ENCODE measurements around the gene ZNF474. TPM values are rescaled to one million over a fixed set of nuclear protein-coding genes. Genes with fewer than 3 reads are reported as not detected.

Gene ZNF474
- total and polyA plus RNA-seq, 2 of the 8 experiments (the other 6 are each of a cell fraction or from before 2014, with no cell fraction given): not detected

GRCh38 chr5:122144236-122144635 lies 14.9 kb downstream of the ZNF474 start:
- no peak for FAIRE-seq
- POLR2A ChIA-PET (ENCODE audit: partially characterized antibody): no interaction called here
- H4K5ac ChIP-seq (ENCODE audit: insufficient read length, low read depth, low read length): no peak overlapping the region
- DNase-seq (ENCODE audit: low read depth in 1 of 2, low spot score in 2 of 2): no peak
- no peaks in the 10 kb centered on the region for H3K27me3 ChIP-seq (replicated peaks in 1 of 4; ENCODE audit: control insufficient read depth in 3 of 4, extremely low read depth in 1 of 4, insufficient read depth in 3 of 4, low read length in 3 of 4)
- no peak overlapping the region for H2AK5ac ChIP-seq (ENCODE audit: low read depth, low read length)
- no peaks in the 10 kb centered on the region for H3K79me2 ChIP-seq (ENCODE audit: control insufficient read depth in 1 of 2, insufficient read depth in 2 of 2, low read length in 2 of 2)
- CTCF ChIA-PET (ENCODE audit: partially characterized antibody): interaction anchor here (0.5 to 7.6 kb wide), 3 partner anchors 13 to 53 kb away, joined by 3 to 65 read pairs (median 4); a partner anchor contains a TSS
- no peak overlapping the region for H2AFZ ChIP-seq (ENCODE audit: low read length)
- no peak overlapping the region for H3K14ac ChIP-seq (ENCODE audit: insufficient read length)
- 95% methylated on average over 1 of the region's 1 CpG; no CpG with 5 or more reads in 1 of the 2 experiments for WGBS, 2 experiments (ENCODE audit: extremely low coverage in 1 of 2, insufficient coverage in 1 of 2, insufficient read length in 1 of 2, insufficient replicate concordance in 2 of 2, low coverage in 1 of 2, low lambda C conversion rate in 2 of 2, missing lambda C conversion rate in 1 of 2)
- H3K18ac ChIP-seq (ENCODE audit: extremely low read depth, low read length): no peak overlapping the region
- H3K27ac ChIP-seq (ENCODE audit: low read depth, low read length): no peak overlapping the region
- TF ChIP-seq SRF (IDR thresholded peaks at IDR 0.05; ENCODE audit: low read depth, low read length) (no peak), BCL11A (IDR thresholded peaks at IDR 0.05; ENCODE audit: low read depth in 2 of 2, low read length in 2 of 2) (no peak), MAX (IDR thresholded peaks at IDR 0.05) (no peak), ATF2 (IDR thresholded peaks at IDR 0.05; ENCODE audit: low read length) (no peak), RBBP5 (IDR thresholded peaks at IDR 0.05; ENCODE audit: borderline replicate concordance, low read depth, low read length) (no peak), EGR1 (IDR thresholded peaks at IDR 0.05; ENCODE audit: borderline replicate concordance, low read depth, low read length) (no peak), KDM1A (IDR thresholded peaks at IDR 0.05; ENCODE audit: borderline replicate concordance, low read length) (no peak), RXRA (IDR thresholded peaks at IDR 0.05; ENCODE audit: insufficient read depth, low read depth, low read length) (no peak)
- H4K20me1 ChIP-seq (replicated peaks in 1 of 2; ENCODE audit: control insufficient read depth in 1 of 2, insufficient read depth in 2 of 2, low read length in 2 of 2): no peaks in the 10 kb centered on the region
- no peak overlapping the region for H2BK20ac ChIP-seq (ENCODE audit: low read length)
- H3K4ac ChIP-seq (replicated peaks; ENCODE audit: insufficient read length, low read depth, low read length): no peak overlapping the region
- no peak overlapping the region for H2BK5ac ChIP-seq (ENCODE audit: low read depth, low read length)
- no peaks in the 10 kb centered on the region for H3K4me1 ChIP-seq (replicated peaks in 1 of 4; ENCODE audit: control insufficient read depth in 3 of 4, insufficient read depth in 4 of 4, low read length in 3 of 4)
- no peak overlapping the region for H3K4me2 ChIP-seq (ENCODE audit: insufficient read depth in 1 of 2, low read depth in 2 of 2, low read length in 2 of 2)
- H2BK15ac ChIP-seq (ENCODE audit: low read length): no peak overlapping the region
- no peaks in the 10 kb centered on the region for H3K23me2 ChIP-seq (ENCODE audit: low read depth, low read length)
- H3K56ac ChIP-seq (replicated peaks; ENCODE audit: insufficient read length, low read depth, low read length): no peak overlapping the region
- H3K4me3 ChIP-seq (ENCODE audit: extremely low read depth in 1 of 4, insufficient read depth in 2 of 4, low read depth in 3 of 4, low read length in 4 of 4): no peak overlapping the region
- no peak overlapping the region for H4K91ac ChIP-seq (replicated peaks; ENCODE audit: insufficient read length, low read length)
- H4K8ac ChIP-seq (ENCODE audit: extremely low read depth, insufficient read depth, low read length): no peak overlapping the region
- no peaks in the 10 kb centered on the region for H3K9me3 ChIP-seq (ENCODE audit: insufficient read depth in 2 of 2, low read depth in 1 of 2, low read length in 1 of 2)
- H3K9ac ChIP-seq (replicated peaks in 1 of 4; ENCODE audit: extremely low read depth in 1 of 4, low read depth in 3 of 4, low read length in 3 of 4): no peak overlapping the region
- H2BK120ac ChIP-seq (replicated peaks; ENCODE audit: low read depth, low read length): no peak overlapping the region
- no peak overlapping the region for H3K23ac ChIP-seq (ENCODE audit: insufficient read length)
- no peaks in the 10 kb centered on the region for H3K79me1 ChIP-seq (ENCODE audit: low read depth, low read length)
- no peak overlapping the region for H2BK12ac ChIP-seq (ENCODE audit: low read depth, low read length)
- H3K36me3 ChIP-seq (ENCODE audit: control insufficient read depth in 2 of 4, insufficient read depth in 4 of 4, low read length in 3 of 4): no peaks in the 10 kb centered on the region

All from H1 (cell line).